ENCODE data around the gene MAP4K4. TPM values are rescaled to one million over a fixed set of nuclear protein-coding genes. Genes with fewer than 3 reads are reported as not detected.

Gene MAP4K4
- total RNA-seq, 3 donors from 2014 or later, result 26.4 to 54.6 (median 34.2) TPM

DNA sequence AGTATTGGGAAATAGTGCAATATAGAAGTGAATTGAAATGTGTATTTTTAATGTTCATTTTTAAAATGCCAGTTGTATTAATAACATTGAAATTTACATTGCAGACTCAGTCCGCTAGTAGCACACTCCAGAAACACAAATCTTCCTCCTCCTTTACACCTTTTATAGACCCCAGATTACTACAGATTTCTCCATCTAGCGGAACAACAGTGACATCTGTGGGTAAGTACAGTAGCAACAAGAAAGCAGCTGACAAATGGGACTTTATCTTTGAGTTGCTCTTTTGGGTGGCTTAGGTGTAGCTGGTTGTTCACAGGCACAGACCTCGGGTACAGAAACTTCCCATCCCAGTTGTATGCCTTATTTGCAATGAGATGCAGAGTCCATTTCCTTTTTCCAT lies 176.0 kb downstream of the MAP4K4 start:
- Histone ChIP-seq H3K4me1 (ENCODE audit: low read depth) (no peaks in the 10 kb centered on the region), H3K9me3 (no peaks in the 10 kb centered on the region), H3K36me3 (ENCODE audit: low read depth) (peaks cover 6% of the 10 kb centered on the region), H3K4me3 (no peak overlapping the region)
- DNase-seq, result no peak
- no peak for ATAC-seq
- intact Hi-C loops (cut with DNase I, micrococcal nuclease), result no loop called here
- TF ChIP-seq, protein P1, sequence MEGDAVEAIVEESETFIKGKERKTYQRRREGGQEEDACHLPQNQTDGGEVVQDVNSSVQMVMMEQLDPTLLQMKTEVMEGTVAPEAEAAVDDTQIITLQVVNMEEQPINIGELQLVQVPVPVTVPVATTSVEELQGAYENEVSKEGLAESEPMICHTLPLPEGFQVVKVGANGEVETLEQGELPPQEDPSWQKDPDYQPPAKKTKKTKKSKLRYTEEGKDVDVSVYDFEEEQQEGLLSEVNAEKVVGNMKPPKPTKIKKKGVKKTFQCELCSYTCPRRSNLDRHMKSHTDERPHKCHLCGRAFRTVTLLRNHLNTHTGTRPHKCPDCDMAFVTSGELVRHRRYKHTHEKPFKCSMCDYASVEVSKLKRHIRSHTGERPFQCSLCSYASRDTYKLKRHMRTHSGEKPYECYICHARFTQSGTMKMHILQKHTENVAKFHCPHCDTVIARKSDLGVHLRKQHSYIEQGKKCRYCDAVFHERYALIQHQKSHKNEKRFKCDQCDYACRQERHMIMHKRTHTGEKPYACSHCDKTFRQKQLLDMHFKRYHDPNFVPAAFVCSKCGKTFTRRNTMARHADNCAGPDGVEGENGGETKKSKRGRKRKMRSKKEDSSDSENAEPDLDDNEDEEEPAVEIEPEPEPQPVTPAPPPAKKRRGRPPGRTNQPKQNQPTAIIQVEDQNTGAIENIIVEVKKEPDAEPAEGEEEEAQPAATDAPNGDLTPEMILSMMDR (IDR thresholded peaks at IDR 0.05), result no peak

DNA sequence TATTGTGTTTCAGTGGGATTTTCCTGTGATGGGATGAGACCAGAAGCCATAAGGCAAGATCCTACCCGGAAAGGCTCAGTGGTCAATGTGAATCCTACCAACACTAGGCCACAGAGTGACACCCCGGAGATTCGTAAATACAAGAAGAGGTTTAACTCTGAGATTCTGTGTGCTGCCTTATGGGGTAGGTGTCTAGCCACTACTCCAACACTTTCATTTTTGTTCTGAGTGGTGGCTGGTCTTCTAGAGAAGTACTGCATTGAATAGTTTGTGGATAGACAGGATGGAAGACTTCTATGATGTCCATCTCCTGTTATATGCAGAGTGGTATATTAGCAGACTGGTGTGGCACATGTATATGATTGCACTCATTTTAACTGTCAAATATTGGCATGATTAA lies 176.6 kb downstream of the MAP4K4 start:
- peaks cover 6% of the 10 kb centered on the region for H3K36me3 ChIP-seq (ENCODE audit: low read depth)
- intact Hi-C loops (cut with DNase I, micrococcal nuclease), result no loop called here
- ATAC-seq, result no peak
- DNase-seq, result no peak
- TF ChIP-seq, protein P1 (IDR thresholded peaks at IDR 0.05), result no peak
- no peak overlapping the region for H3K4me3 ChIP-seq
- no peaks in the 10 kb centered on the region for H3K4me1 ChIP-seq (ENCODE audit: low read depth)
- H3K9me3 ChIP-seq, result no peaks in the 10 kb centered on the region

DNA sequence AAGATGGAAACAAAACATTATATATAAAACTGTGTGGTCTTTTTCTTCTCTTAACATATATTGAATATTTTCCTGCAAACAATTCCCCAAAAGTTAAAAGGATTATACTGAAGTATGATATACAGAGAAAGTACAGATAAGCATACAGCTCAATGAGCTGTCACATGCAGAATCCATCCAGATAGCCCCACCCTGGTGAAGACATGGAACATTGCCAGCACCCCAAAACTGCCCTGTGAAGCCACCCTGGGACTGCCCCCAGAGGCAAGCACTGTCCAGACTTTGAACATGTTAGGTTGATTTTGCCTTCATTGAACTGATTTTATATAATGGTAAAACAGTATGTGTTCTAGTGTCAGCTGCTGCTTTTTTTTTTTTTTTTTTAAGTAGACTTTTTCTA lies 182.0 kb downstream of the MAP4K4 start:
- TF ChIP-seq, protein P1 (IDR thresholded peaks at IDR 0.05), result no peak
- intact Hi-C loops (cut with DNase I, micrococcal nuclease), result no loop called here
- Histone ChIP-seq H3K9me3 (no peaks in the 10 kb centered on the region), H3K4me3 (no peak overlapping the region), H3K4me1 (ENCODE audit: low read depth) (no peaks in the 10 kb centered on the region), H3K36me3 (ENCODE audit: low read depth) (peaks cover 6% of the 10 kb centered on the region)
- DNase-seq, result no peak
- no peak for ATAC-seq

DNA sequence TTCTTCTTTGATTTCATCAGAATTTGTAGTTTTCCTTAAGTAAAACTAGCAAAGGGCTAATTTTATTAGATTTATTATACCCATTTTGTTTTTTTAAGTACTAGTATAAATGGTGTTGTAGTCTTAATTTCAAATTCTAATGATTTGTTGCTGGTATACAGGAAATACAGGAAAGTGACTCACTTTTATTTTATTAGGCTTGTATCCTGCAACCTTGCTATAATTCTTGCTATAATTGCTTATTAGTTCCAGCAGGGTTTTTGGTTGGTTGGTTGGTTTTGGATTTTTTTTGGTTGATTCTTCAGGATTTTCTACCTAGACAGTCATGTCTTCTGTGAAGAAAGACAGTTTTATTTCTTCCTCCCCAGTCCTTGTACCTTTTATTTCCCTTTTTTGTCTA lies 183.6 kb downstream of the MAP4K4 start:
- Histone ChIP-seq H3K36me3 (ENCODE audit: low read depth) (peaks cover 6% of the 10 kb centered on the region), H3K4me3 (no peak overlapping the region), H3K4me1 (ENCODE audit: low read depth) (no peaks in the 10 kb centered on the region), H3K9me3 (no peaks in the 10 kb centered on the region)
- ATAC-seq (no peak), DNase-seq (no peak)
- TF ChIP-seq, protein P1 (IDR thresholded peaks at IDR 0.05), result no peak
- intact Hi-C loops (cut with DNase I, micrococcal nuclease), result loop anchor here in 1 of 2 donors (10.0 kb wide), 2 partner anchors 84 to 134 kb away; no protein-coding TSS in a partner anchor

DNA sequence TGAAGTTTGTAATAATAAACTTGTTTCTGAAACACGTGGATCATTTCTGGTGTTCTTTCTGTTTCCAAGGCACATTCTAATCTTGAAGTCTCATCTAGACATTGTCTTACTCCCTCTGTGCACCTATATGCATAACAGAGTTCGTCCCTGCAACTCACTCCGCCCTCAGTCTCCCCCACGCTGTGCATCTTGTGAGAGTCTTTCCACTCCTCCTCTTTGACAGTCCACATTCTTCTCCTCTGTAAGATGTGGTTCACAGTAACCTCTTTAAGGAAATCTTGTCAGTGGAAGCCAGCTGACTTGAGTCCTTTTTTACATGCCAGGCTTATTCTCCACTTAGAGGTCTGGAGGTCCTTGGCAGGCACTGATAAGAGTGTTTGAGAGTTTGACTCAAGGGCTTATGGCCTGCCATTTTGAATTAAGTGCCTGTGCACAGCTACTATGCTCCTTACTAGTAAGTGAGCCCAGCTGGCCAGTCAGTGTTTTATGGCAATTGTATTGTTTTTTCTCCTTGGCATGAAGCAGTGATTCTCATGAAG lies 185.3 kb downstream of the MAP4K4 start:
- Histone ChIP-seq H3K9me3 (no peaks in the 10 kb centered on the region), H3K4me1 (ENCODE audit: low read depth) (no peaks in the 10 kb centered on the region), H3K36me3 (ENCODE audit: low read depth) (no peaks in the 10 kb centered on the region), H3K4me3 (no peak overlapping the region)
- TF ChIP-seq, protein P1 (IDR thresholded peaks at IDR 0.05), result no peak
- ATAC-seq, result no peak
- DNase-seq, result no peak
- intact Hi-C loops (cut with DNase I, micrococcal nuclease), result loop anchor here in 1 of 2 donors (10.0 kb wide), 2 partner anchors 82 to 132 kb away; no protein-coding TSS in a partner anchor

Measured in mucosa of descending colon (tissue), 3 donors.